BLaER1 (cell line): ENCODE measurements around the gene NAALADL2.
"Not testable (repeated sequence)": the region's sequence is repeated elsewhere in the genome, so short reads cannot be mapped to it uniquely, and the experiment has no call there.

Experiments
- H3K27ac ChIP-seq: shearing (Covaris generic); formaldehyde crosslinking; 2 replicates; pipeline ENCODE4 v1.8.1; 2022
- H3K27me3 ChIP-seq: shearing (Covaris generic); formaldehyde crosslinking; 2 replicates; pipeline ENCODE4 v1.8.1; 2022
- H3K36me3 ChIP-seq: shearing (Covaris generic); formaldehyde crosslinking; 2 replicates; pipeline ENCODE4 v1.8.1; 2022
- H3K4me1 ChIP-seq: shearing (Covaris generic); formaldehyde crosslinking; 2 replicates; pipeline ENCODE4 v1.8.1; 2022
- H3K4me2 ChIP-seq: shearing (Covaris generic); formaldehyde crosslinking; 2 replicates; pipeline ENCODE4 v1.8.1; 2022
- H3K4me3 ChIP-seq: shearing (Covaris generic); formaldehyde crosslinking; 2 replicates; pipeline ENCODE4 v1.8.1; 2022
- H3K9ac ChIP-seq: shearing (Covaris generic); formaldehyde crosslinking; 2 replicates; pipeline ENCODE4 v1.8.1; 2022
- H3K9me3 ChIP-seq: shearing (Covaris generic); formaldehyde crosslinking; 2 replicates; pipeline ENCODE4 v1.8.1; 2022
- H4K20me1 ChIP-seq: shearing (Covaris generic); formaldehyde crosslinking; 2 replicates; pipeline ENCODE4 v1.8.1; 2022
- Cebpa-rat ChIP-seq: shearing (Covaris generic); IDR thresholded peaks from 2 replicates; pipeline ENCODE4 v1.8.1; 2022

NAALADL2 gene

DNA sequence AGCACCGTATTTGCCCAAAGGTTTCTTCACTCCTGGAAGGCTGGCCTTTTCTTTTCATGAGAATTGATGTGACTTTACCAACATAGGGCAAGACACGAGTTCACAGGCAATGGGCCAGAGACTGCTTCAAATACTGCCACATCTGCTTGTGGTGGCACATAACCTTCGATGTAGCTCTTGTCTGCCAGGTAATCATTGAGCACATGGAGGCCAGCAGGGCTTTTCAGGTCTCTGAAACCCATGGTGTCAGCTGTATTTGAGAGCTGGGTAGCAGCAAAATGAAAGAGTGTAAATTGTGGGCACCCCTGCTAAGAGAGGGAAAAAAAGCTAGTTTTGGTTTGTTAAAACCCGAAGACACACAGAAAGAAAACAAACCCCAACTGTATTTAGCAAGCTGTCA lies 200.7 kb downstream of the NAALADL2 start:
- no peak overlapping the region for H3K27ac ChIP-seq
- no peaks in the 10 kb centered on the region for H3K27me3 ChIP-seq
- no peaks in the 10 kb centered on the region for H3K36me3 ChIP-seq
- no peak overlapping the region for H3K9ac ChIP-seq
- no peaks in the 10 kb centered on the region for H3K4me1 ChIP-seq
- no peak for TF ChIP-seq Cebpa-rat
- H3K4me3 ChIP-seq: no peak overlapping the region
- H3K4me2 ChIP-seq: no peak overlapping the region
- H3K9me3 ChIP-seq: peaks cover 22% of the 10 kb centered on the region
- H4K20me1 ChIP-seq: no peaks in the 10 kb centered on the region

- no peaks in the 10 kb centered on the region for H3K9me3 ChIP-seq
- no peak overlapping the region for H3K27ac ChIP-seq
- H4K20me1 ChIP-seq: no peaks in the 10 kb centered on the region
- TF ChIP-seq Cebpa-rat: no peak
- no peaks in the 10 kb centered on the region for H3K27me3 ChIP-seq
- no peaks in the 10 kb centered on the region for H3K4me1 ChIP-seq
- H3K4me3 ChIP-seq: no peak overlapping the region
- H3K4me2 ChIP-seq: no peak overlapping the region
- no peaks in the 10 kb centered on the region for H3K36me3 ChIP-seq
- H3K9ac ChIP-seq: no peak overlapping the region
Observed at GRCh38 chr3:175065497-175065896, 206.4 kb downstream of the NAALADL2 start.

DNA sequence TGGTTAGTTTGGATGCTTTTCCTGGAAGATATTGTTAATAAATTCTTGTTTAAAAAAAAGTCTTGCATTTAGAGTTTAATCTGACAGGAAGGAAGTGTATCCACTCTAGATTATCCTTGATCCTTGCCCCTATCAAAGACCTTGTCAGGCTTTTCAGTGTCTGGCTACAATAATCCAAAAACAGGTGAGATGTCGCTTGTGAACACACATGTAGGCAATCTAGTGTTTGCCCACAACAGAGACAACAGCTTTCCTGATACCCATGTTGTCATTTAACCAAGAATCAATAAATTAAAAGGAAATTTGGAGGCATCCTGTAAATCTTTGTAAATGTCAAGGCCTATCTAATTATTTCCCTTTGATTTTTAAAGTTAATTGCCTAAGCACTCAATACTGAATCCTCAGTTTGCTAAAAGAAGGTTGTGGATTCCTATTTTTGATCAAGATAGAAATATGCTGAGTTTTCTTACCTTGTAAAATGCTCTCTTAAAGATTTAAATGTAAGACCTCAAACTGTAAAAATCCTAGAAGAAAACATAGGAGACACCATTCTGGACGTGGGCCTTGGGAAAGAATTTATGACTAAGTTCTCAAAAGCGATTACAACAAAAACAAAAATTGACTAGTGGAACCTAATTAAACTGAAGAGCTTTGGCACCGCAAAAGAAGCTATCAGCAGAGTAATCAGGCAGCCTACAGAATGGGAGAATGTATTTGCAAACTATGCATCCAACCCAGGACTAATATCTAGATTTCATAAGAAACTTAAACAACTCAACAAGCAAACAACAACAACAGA lies 207.7 kb downstream of the NAALADL2 start:
- H3K27me3 ChIP-seq: no peaks in the 10 kb centered on the region
- no peaks in the 10 kb centered on the region for H3K4me1 ChIP-seq

DNA sequence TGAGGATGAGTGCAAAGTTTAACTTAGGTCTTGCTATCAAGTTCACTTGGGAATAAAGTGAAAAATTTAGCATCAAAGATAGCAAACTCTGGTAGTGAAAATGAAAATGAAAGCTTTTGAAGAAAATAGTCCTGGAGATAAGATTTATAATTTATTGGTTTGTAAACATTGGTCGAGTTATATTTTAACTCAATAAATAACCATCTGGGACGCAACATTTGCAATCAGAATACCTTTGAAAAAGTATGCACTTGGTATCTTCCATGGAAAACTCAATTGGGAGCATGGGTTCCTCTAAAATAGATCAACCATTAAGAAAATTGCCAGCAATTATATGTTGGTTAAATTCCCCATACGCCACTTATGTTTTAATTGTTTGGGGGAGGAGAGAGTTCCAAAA lies 209.5 kb downstream of the NAALADL2 start:
- Histone ChIP-seq H3K36me3 (no peaks in the 10 kb centered on the region), H3K9ac (no peak overlapping the region), H3K4me1 (no peaks in the 10 kb centered on the region), H3K27ac (no peak overlapping the region), H3K9me3 (no peaks in the 10 kb centered on the region), H3K4me3 (no peak overlapping the region), H3K4me2 (no peak overlapping the region), H4K20me1 (no peaks in the 10 kb centered on the region), H3K27me3 (no peaks in the 10 kb centered on the region)
- no peak for TF ChIP-seq Cebpa-rat

More for the DNA sequence above, 207.7 kb downstream of the NAALADL2 start:
- Histone ChIP-seq H3K9ac (no peak overlapping the region), H3K27ac (no peak overlapping the region), H3K4me2 (no peak overlapping the region), H3K4me3 (no peak overlapping the region), H3K9me3 (no peaks in the 10 kb centered on the region), H3K36me3 (no peaks in the 10 kb centered on the region), H4K20me1 (no peaks in the 10 kb centered on the region)
- TF ChIP-seq Cebpa-rat: no peak

GRCh38 chr3:175070946-175071345 lies 211.8 kb downstream of the NAALADL2 start:
- H3K9ac ChIP-seq: no peak overlapping the region
- no peaks in the 10 kb centered on the region for H3K9me3 ChIP-seq
- no peak overlapping the region for H3K27ac ChIP-seq
- no peak for TF ChIP-seq Cebpa-rat
- H3K36me3 ChIP-seq: no peaks in the 10 kb centered on the region
- no peak overlapping the region for H3K4me2 ChIP-seq
- H3K27me3 ChIP-seq: no peaks in the 10 kb centered on the region
- no peaks in the 10 kb centered on the region for H4K20me1 ChIP-seq
- H3K4me3 ChIP-seq: no peak overlapping the region
- H3K4me1 ChIP-seq: no peaks in the 10 kb centered on the region

GRCh38 chr3:175073219-175073905 lies 214.2 kb downstream of the NAALADL2 start:
- Histone ChIP-seq H3K27ac (no peak overlapping the region), H3K9ac (no peak overlapping the region), H3K27me3 (no peaks in the 10 kb centered on the region), H3K9me3 (no peaks in the 10 kb centered on the region), H3K4me3 (no peak overlapping the region), H3K4me1 (no peaks in the 10 kb centered on the region), H3K4me2 (no peak overlapping the region), H3K36me3 (no peaks in the 10 kb centered on the region), H4K20me1 (no peaks in the 10 kb centered on the region)
- TF ChIP-seq Cebpa-rat: no peak

DNA sequence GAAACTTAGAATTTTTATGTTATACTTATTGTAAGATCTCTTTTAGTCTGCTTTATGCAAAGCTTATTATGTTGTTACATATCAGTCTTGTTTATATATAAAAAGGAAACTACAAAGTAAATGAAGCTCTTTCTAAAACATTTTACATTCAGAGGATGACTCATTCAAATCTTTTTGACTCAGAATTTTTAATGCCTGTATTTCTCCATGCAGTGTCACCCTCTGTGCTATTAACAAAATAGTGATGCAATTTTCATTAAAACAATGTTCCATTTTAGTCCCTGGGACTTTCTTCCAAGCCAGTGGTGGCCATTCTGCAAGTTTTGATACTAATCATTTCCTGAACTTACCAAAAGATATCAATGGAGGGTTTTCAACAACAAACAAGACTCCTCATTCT lies 216.1 kb downstream of the NAALADL2 start:
- H3K4me3 ChIP-seq: no peak overlapping the region
- no peaks in the 10 kb centered on the region for H3K36me3 ChIP-seq
- no peak for TF ChIP-seq Cebpa-rat

GRCh38 chr3:175077216-175077615 lies 218.1 kb downstream of the NAALADL2 start:
- Histone ChIP-seq H3K4me3 (no peak overlapping the region), H3K27me3 (no peaks in the 10 kb centered on the region), H3K4me1 (no peaks in the 10 kb centered on the region), H3K4me2 (no peak overlapping the region), H3K9me3 (no peaks in the 10 kb centered on the region), H4K20me1 (no peaks in the 10 kb centered on the region), H3K9ac (no peak overlapping the region), H3K36me3 (no peaks in the 10 kb centered on the region), H3K27ac (no peak overlapping the region)
- TF ChIP-seq Cebpa-rat: no peak

More for the DNA sequence above, 216.1 kb downstream of the NAALADL2 start:
- H3K27me3 ChIP-seq: no peaks in the 10 kb centered on the region
- H3K9me3 ChIP-seq: no peaks in the 10 kb centered on the region
- H3K4me1 ChIP-seq: no peaks in the 10 kb centered on the region
- no peak overlapping the region for H3K4me2 ChIP-seq
- no peak overlapping the region for H3K27ac ChIP-seq
- no peak overlapping the region for H3K9ac ChIP-seq
- no peaks in the 10 kb centered on the region for H4K20me1 ChIP-seq

GRCh38 chr3:175082631-175083030 lies 223.5 kb downstream of the NAALADL2 start:
- Histone ChIP-seq H3K27me3 (no peaks in the 10 kb centered on the region), H3K4me2 (no peak overlapping the region), H3K4me3 (no peak overlapping the region), H4K20me1 (no peaks in the 10 kb centered on the region), H3K9ac (no peak overlapping the region), H3K9me3 (peaks cover 7% of the 10 kb centered on the region), H3K4me1 (no peaks in the 10 kb centered on the region), H3K27ac (no peak overlapping the region), H3K36me3 (no peaks in the 10 kb centered on the region)
- TF ChIP-seq Cebpa-rat: no peak

DNA sequence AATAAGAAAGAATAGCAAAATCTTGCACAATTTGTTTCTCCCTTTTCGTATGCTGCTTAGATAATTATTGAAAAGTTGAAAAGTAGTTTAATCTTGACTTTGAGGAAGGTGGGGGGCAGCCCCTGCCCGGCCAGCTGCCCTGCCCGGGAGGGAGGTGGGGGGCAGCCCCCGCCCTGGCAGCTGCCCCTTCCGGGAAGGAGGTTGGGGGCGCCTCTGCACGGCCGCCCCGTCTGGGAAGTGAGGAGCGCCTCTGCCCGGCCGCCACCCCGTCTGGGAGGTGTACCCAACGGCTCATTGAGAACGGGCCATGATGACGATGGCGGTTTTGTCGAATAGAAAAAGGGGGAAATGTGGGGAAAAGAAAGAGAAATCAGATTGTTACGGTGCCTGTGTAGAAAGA lies 228.0 kb downstream of the NAALADL2 start:
- not testable (repeated sequence) for H3K4me1 ChIP-seq, H3K27ac ChIP-seq, H3K4me3 ChIP-seq, H3K9ac ChIP-seq, H4K20me1 ChIP-seq, H3K36me3 ChIP-seq, H3K4me2 ChIP-seq, H3K9me3 ChIP-seq, H3K27me3 ChIP-seq
